ENCODE results near the gene C1orf21. TPM values are rescaled to one million over a fixed set of nuclear protein-coding genes. Genes with fewer than 3 reads are reported as not detected.

The C1orf21 gene
- total RNA-seq, 2 donors from 2014 or later: 8.3 to 10.2 TPM

- intact Hi-C loops (cut with DNase I): no loop called here
These were observed 1.6 kb downstream of the C1orf21 start for GRCh38 chr1:184388319-184388889.

DNA sequence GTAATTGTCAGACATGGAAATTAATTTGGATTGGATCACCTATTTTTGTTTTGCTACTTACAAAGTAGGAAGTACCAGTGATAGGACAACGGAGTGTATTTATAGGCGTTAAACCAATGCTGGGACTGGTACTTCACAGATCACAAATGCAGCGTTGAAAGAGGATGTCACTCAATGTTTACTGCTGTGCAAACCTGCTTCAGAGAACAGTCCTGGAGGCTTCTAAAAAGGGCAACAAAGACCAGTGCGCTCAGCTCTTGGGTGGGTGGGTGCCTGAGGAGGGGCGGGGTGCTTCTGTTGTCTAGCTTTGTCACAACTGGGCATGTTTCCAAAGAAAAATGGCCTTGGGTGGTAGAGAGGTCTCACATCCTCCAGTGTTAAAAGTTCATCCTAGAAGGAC is 2.1 kb downstream of the C1orf21 start:
- Histone ChIP-seq H3K9me3 (no peaks in the 10 kb centered on the region), H3K27me3 (no peaks in the 10 kb centered on the region), H3K4me1 (peaks cover 16% of the 10 kb centered on the region), H3K36me3 (replicated peaks in 1 of 2; ENCODE audit: insufficient read depth in 1 of 2, low read depth in 2 of 2) (no peaks in the 10 kb centered on the region), H3K27ac (no peak overlapping the region), H3K4me3 (no peak overlapping the region)
- DNase-seq: no peak
- TF ChIP-seq POLR2A (IDR thresholded peaks at IDR 0.05) (no peak), CTCF (IDR thresholded peaks at IDR 0.05) (no peak)
- 51 to 55% methylated on average over 5 of the region's 5 CpGs for WGBS, 2 donors
- ATAC-seq: no peak
- intact Hi-C loops (cut with DNase I): no loop called here

More at GRCh38 chr1:184388319-184388889, 1.6 kb downstream of the C1orf21 start:
- H3K4me3 ChIP-seq: peak overlapping the region; percentile 76 to 88
- DNase-seq: peak in 1 of 4 donors; percentile 25
- ATAC-seq: no peak
- no peaks in the 10 kb centered on the region for H3K27me3 ChIP-seq
- peak overlapping the region in 3 of 4 donors; percentile 77 to 83 (median 82) for H3K27ac ChIP-seq
- 1 to 2% methylated on average over 7 of the region's 7 CpGs for WGBS, 2 donors
- H3K4me1 ChIP-seq: peaks cover 16% of the 10 kb centered on the region
- H3K36me3 ChIP-seq (replicated peaks in 1 of 2; ENCODE audit: insufficient read depth in 1 of 2, low read depth in 2 of 2): no peaks in the 10 kb centered on the region
- TF ChIP-seq CTCF (IDR thresholded peaks at IDR 0.05) (no peak), POLR2A (IDR thresholded peaks at IDR 0.05) (no peak)
- no peaks in the 10 kb centered on the region for H3K9me3 ChIP-seq

DNA sequence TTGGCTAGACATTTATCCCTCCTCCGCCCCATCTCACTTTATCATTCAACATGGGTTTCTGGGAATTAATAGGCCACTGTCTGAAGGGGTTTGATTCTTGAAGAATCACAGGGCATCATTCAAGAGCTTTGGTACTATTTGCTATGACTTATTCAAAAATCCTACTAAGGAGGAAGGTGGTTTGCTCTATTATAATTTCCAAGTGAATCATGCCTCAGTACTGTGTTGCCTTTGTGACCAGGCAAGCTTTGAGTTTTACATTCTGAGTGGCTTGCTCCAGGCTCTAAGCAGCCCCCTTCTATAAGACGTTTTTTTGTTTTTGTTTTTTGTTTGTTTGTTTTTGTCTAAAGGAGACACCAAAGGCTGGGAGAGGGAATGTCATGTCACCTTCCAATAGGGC is 2.6 kb downstream of the C1orf21 start:
- peaks cover 16% of the 10 kb centered on the region for H3K4me1 ChIP-seq
- intact Hi-C loops (cut with DNase I): no loop called here
- 59 to 66% methylated on average over 2 of the region's 2 CpGs for WGBS, 2 donors

GRCh38 chr1:184390889-184391288 is 4.1 kb downstream of the C1orf21 start:
- H3K4me3 ChIP-seq: no peak overlapping the region
- no peaks in the 10 kb centered on the region for H3K36me3 ChIP-seq (replicated peaks in 1 of 2; ENCODE audit: insufficient read depth in 1 of 2, low read depth in 2 of 2)
- 64% methylated on average over 2 of the region's 2 CpGs for WGBS, 2 donors
- no peaks in the 10 kb centered on the region for H3K9me3 ChIP-seq
- ATAC-seq: no peak
- intact Hi-C loops (cut with DNase I): no loop called here
- TF ChIP-seq POLR2A (IDR thresholded peaks at IDR 0.05): no peak
- TF ChIP-seq CTCF (IDR thresholded peaks at IDR 0.05): no peak
- no peak for DNase-seq
- no peaks in the 10 kb centered on the region for H3K27me3 ChIP-seq
- H3K4me1 ChIP-seq: peaks cover 13% of the 10 kb centered on the region
- H3K27ac ChIP-seq: no peak overlapping the region

More for the DNA sequence above, 2.6 kb downstream of the C1orf21 start:
- H3K4me3 ChIP-seq: no peak overlapping the region
- DNase-seq (no peak), ATAC-seq (no peak)
- H3K27ac ChIP-seq: no peak overlapping the region
- no peak for TF ChIP-seq POLR2A (IDR thresholded peaks at IDR 0.05)
- no peak for TF ChIP-seq CTCF (IDR thresholded peaks at IDR 0.05)
- no peaks in the 10 kb centered on the region for H3K36me3 ChIP-seq (replicated peaks in 1 of 2; ENCODE audit: insufficient read depth in 1 of 2, low read depth in 2 of 2)
- no peaks in the 10 kb centered on the region for H3K27me3 ChIP-seq
- no peaks in the 10 kb centered on the region for H3K9me3 ChIP-seq

DNA sequence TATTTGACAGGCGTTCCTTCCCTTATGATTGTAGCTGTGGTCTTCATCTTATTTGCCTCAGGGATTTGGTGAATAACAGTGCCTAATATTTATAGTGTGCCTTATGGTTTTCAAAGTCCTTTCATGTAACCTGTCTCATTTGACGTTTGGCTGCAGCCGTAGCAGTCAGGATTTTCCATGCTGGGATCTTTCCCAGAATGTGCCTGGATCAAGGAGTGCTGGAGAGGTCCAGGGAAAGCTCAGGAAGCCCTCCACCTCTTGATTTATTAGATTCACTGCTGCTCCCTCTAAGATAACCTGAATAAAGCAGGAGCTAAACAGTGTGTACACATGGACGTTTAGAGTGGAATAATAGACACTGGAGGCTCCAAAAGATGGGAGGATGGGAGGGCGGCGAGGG is 5.2 kb downstream of the C1orf21 start:
- ATAC-seq: no peak
- Histone ChIP-seq H3K27me3 (no peaks in the 10 kb centered on the region), H3K27ac (no peak overlapping the region), H3K4me1 (peaks cover 10% of the 10 kb centered on the region), H3K4me3 (no peak overlapping the region), H3K9me3 (no peaks in the 10 kb centered on the region), H3K36me3 (replicated peaks in 1 of 2; ENCODE audit: insufficient read depth in 1 of 2, low read depth in 2 of 2) (no peaks in the 10 kb centered on the region)
- WGBS, 2 donors: 84 to 86% methylated on average over 6 of the region's 6 CpGs
- intact Hi-C loops (cut with DNase I): no loop called here
- TF ChIP-seq CTCF (IDR thresholded peaks at IDR 0.05) (no peak), POLR2A (IDR thresholded peaks at IDR 0.05) (no peak)
- no peak for DNase-seq

Data from body of pancreas (tissue), 4 donors.